Islet precursor cell (in vitro differentiated cells): Measurements from ENCODE around the gene C5orf58.

Experiments used
- DNase-seq: peaks from one replicate; pipeline ENCODE4 v3.0.0-alpha.2; 2018

C5orf58 gene

GRCh38 chr5:170285181-170285580 is 52.4 kb downstream of the C5orf58 start:
- DNase-seq, result no peak

- no peak for DNase-seq
Measured at GRCh38 chr5:170286386-170286925, 53.7 kb downstream of the C5orf58 start.

GRCh38 chr5:170287532-170287931 is 54.7 kb downstream of the C5orf58 start:
- DNase-seq, result no peak

- DNase-seq, result no peak
Measured at GRCh38 chr5:170288151-170288550, 55.4 kb downstream of the C5orf58 start.

- no peak for DNase-seq
Measured at GRCh38 chr5:170288551-170288950, 55.8 kb downstream of the C5orf58 start.

- no peak for DNase-seq
Measured at GRCh38 chr5:170289121-170289520, 56.3 kb downstream of the C5orf58 start.

- no peak for DNase-seq
Measured at GRCh38 chr5:170289764-170290163, 57.0 kb downstream of the C5orf58 start.

GRCh38 chr5:170290498-170290897 is 57.7 kb downstream of the C5orf58 start:
- no peak for DNase-seq

GRCh38 chr5:170292179-170293104 is 59.7 kb downstream of the C5orf58 start:
- DNase-seq, result no peak

- DNase-seq, result no peak
Measured at GRCh38 chr5:170293273-170293672, 60.5 kb downstream of the C5orf58 start.

- DNase-seq, result no peak
Measured at GRCh38 chr5:170294057-170294456, 61.3 kb downstream of the C5orf58 start.

- no peak for DNase-seq
Measured at GRCh38 chr5:170294556-170294955, 61.8 kb downstream of the C5orf58 start.
